HG02852 (cell line): ENCODE data around the gene C2CD4D.
"Not testable (repeated sequence)": the region's sequence is repeated elsewhere in the genome, so short reads cannot be mapped to it uniquely, and the experiment has no call there.

ENCODE experiments used
- ATAC-seq: cut with Tn5 transposase; IDR thresholded peaks from one replicate; pipeline ENCODE4 v1.9.1; 2021; ENCODE audit warnings: mild to moderate bottlenecking, moderate library complexity; ENCODE audit not compliant: unreplicated experiment

Gene C2CD4D

GRCh38 chr1:151839457-151840403, at the start of gene C2CD4D:
C2CD4D (minus strand) TSS chr1:151839820; CDS start chr1:151838989, 831 bp downstream.
- ATAC-seq: no peak

GRCh38 chr1:151888972-151889570, 49.5 kb upstream of the C2CD4D start:
- no peak for ATAC-seq

GRCh38 chr1:151887028-151887427, 47.4 kb upstream of the C2CD4D start:
- no peak for ATAC-seq

- no peak for ATAC-seq
Observed at GRCh38 chr1:151885479-151885878, 45.9 kb upstream of the C2CD4D start.

- ATAC-seq: not testable (repeated sequence)
Observed at GRCh38 chr1:151884879-151885278, 45.3 kb upstream of the C2CD4D start.

- not testable (repeated sequence) for ATAC-seq
Observed at GRCh38 chr1:151884445-151884844, 44.8 kb upstream of the C2CD4D start.

GRCh38 chr1:151883898-151884297, 44.3 kb upstream of the C2CD4D start:
- not testable (repeated sequence) for ATAC-seq

GRCh38 chr1:151882918-151883317, 43.3 kb upstream of the C2CD4D start:
- not testable (repeated sequence) for ATAC-seq

- no peak for ATAC-seq
Observed at GRCh38 chr1:151882466-151882865, 42.8 kb upstream of the C2CD4D start.

GRCh38 chr1:151881479-151881878, 41.9 kb upstream of the C2CD4D start:
- ATAC-seq: no peak

GRCh38 chr1:151875419-151876097, 35.9 kb upstream of the C2CD4D start:
- no peak for ATAC-seq

- not testable (repeated sequence) for ATAC-seq
Observed at GRCh38 chr1:151872776-151873175, 33.2 kb upstream of the C2CD4D start.

- ATAC-seq: no peak
Observed at GRCh38 chr1:151871284-151872030, 31.8 kb upstream of the C2CD4D start.

GRCh38 chr1:151868486-151868885, 28.9 kb upstream of the C2CD4D start:
- no peak for ATAC-seq

- ATAC-seq: no peak
Observed at GRCh38 chr1:151867765-151868411, 28.3 kb upstream of the C2CD4D start.

- no peak for ATAC-seq
Observed at GRCh38 chr1:151867321-151867720, 27.7 kb upstream of the C2CD4D start.

GRCh38 chr1:151864411-151864810, 24.8 kb upstream of the C2CD4D start:
- ATAC-seq: no peak

- no peak for ATAC-seq
Observed at GRCh38 chr1:151862604-151863003, 23.0 kb upstream of the C2CD4D start.

- ATAC-seq: no peak
Observed at GRCh38 chr1:151860504-151861187, 21.0 kb upstream of the C2CD4D start.

- no peak for ATAC-seq
Observed at GRCh38 chr1:151859891-151860293, 20.3 kb upstream of the C2CD4D start.
